Effector CD8-positive, alpha-beta T cell (primary cell): Measurements from ENCODE around the gene CHRNB4.
"Not testable (repeated sequence)": the region's sequence is repeated elsewhere in the genome, so short reads cannot be mapped to it uniquely, and the experiment has no call there.

ENCODE experiments used
- DNase-seq: peaks from one replicate; lab custom pipeline; 2025; lab: John Stamatoyannopoulos, UW

Gene CHRNB4

DNA sequence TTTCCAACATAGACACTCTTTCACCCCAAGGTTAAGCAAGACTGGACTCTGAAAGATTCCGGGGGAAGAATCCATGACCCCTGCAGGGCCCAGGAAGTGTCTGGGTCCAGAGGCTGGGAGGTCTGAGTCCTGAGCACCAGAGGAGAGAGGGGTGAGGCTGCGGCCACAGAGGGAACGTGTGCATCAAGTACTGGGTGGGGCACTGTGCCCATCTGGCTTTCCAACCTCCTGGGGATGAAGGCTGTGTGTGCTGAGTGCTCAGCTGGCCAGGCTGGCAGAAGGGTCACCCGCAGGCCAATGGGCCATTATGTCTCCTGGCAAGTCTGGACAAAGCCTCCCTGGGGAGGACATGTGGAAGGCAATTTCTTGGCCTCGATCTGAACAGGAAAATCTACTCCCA lies 23.5 kb downstream of the CHRNB4 start:
- no peak for DNase-seq

DNA sequence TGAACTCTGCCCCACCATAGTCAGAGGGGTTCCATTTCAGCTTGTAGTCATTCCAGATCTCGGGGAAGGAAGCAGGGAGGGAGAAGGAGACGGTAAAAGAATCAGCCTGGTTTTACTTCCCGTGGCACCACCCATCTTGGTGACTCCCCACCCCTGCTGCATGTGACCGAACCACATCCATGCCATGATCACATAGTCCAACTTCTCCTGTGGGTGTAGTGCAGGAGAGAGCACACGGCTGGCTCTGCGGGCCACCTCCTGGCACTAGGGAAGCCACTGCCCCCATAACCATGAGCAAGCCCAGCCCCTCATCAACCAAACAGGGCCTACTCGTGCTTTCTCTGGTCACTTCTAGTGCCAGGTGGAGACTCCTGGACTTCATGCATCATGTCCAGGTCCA lies 23.9 kb downstream of the CHRNB4 start:
- DNase-seq = no peak

DNA sequence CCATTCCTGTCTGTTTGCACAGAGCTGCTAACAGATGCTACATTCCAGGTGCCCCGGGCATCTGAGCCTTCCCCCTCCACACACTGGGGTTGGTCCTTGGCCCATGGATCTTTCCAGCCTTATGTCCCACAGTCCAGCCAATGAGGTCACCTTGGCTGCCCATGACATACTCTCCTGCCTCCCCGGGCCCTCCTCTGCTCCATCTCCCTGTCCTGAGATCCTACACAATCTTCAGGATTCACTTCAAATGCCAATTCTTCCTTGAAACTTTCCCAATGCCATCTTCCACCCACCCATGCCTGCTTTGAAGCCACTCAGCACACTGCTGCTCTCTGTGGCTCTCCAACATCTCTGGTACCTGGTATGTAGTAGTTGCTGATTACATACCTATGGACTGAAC lies 24.5 kb downstream of the CHRNB4 start:
- no peak for DNase-seq

DNA sequence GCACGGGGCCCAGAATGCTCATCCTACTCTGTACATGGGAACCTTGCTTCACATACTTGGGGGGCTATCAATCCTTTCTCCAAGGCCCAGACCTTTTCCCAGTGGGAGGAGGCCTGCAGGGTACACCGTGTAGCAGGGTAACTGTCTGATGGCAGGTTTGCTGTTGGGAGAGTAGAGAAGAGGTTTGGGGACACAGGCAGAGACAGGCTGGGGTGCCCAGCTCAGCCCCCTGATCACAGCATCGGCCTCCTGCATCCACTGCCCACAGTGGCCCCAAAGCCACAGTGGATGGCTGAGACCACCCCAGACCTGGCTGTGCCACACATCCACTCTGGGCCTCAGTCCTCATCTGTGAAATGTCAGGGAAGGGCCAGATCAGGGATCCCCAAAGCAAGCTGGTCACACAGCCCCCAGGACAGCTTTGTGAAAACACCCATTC lies 25.8 kb downstream of the CHRNB4 start:
- DNase-seq = no peak

DNA sequence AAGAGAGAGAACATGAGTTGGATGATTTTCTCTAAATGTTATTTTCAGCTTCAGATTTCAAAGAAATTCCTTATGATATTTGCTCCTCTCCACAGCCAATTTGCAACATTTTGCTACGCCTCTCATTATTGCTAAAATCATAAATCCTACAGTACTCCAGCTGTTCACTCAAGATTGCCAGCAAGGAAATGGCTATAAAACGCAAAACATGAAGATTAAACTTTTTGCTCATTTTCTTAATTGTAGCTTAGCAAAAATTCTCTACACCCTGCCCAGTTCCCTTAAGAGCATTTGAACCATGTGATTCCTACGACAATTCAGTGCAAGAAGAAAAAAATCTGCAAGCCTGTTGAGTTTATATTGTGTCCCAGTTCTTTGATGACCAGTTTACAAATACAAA lies 27.0 kb downstream of the CHRNB4 start:
- no peak for DNase-seq

DNA sequence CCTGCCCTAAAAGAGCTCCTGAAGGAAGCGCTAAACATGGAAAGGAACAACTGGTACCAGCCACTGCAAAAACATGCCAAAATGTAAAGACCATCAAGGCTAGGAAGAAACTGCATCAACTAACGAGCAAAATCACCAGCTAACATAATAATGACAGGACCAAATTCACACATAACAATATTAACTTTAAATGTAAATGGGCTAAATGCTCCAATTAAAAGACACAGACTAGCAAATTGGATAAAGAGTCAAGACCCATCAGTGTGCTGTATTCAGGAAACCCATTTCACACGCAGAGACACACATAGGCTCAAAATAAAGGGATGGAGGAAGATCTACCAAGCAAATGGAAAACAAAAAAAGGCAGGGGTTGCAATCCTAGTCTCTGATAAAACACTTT lies 31.5 kb downstream of the CHRNB4 start:
- not testable (repeated sequence) for DNase-seq

DNA sequence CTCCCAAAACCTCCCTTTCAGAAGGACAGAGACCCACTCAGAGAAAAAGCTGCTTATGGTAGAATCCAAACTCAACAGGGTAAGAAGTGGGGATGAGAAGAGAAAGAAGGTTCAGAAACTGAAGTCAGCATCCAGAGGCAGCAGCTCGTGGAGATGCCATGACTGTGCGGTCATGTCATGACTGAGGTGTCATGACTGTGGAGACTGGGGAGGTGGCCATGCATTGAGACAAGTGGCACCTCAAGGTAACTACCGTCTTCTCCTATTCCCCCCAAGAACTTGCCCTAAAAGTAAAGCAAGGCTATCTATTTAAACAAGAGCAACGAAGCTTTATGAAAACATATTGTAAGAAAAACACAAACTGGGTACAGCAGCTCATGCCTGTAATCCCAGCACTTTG lies 35.3 kb downstream of the CHRNB4 start:
- no peak for DNase-seq

GRCh38 chr15:78605201-78605600 lies 35.8 kb downstream of the CHRNB4 start:
- DNase-seq = no peak

DNA sequence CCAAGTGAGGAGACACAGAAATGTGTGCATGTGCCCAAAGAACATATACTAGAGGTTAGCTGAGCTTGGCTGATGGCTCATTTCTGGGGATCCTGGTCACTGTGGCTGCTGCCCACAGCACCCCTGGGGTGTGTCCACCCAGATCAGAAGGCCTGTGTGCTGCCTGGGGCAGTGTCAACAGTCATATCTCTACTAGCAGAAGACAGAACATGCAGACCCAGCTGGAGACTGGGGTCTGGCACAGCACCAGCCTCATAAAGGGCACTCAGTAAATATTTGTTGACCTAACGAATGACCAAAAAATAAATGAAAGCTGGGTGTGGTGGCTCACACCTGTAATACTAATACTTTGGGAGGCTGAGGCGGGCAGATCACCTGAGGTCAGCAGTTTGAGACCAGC lies 36.6 kb downstream of the CHRNB4 start:
- DNase-seq = no peak

DNA sequence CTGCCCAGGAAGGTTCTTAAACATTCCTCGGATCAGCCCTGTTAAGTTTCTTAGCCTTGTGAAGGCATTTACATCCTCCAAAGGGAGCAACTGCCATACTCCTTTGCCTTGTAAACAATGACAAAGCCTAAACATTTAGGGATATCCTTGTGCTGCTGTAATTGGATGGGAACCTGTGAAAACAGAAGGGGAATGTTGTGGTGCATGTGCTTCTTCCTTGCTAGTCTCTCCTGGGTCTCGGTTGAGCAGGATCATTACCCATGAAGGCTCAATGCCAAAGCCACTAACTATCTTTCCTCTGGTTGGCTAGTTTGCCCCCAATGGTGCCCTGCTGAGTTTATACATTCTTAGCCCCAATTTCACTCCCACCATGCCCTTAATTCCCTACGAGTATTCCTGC lies 37.5 kb downstream of the CHRNB4 start:
- no peak for DNase-seq

- DNase-seq = no peak
Measured at GRCh38 chr15:78599189-78599588, 41.8 kb downstream of the CHRNB4 start.

DNA sequence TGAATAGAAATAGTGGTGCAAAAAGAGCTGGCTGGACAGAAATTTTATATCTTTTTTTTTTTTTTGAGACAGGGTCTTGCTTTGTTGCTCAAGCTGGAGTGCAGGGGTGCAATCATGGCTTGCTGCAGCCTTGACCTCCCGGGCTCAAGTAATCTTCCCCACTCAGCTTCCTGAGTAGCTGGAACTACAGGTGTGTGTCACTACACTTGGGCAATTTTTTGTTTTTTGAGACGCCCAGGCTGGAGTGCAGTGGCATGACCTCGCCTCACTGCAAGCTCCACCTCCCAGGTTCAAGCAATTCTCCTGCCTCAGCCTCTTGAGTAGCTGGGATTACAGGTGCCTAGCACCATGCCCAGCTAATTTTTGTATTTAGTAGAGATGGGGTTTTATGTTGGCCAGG lies 42.7 kb downstream of the CHRNB4 start:
- DNase-seq = no peak

- no peak for DNase-seq
Measured at GRCh38 chr15:78597583-78597982, 43.4 kb downstream of the CHRNB4 start.

DNA sequence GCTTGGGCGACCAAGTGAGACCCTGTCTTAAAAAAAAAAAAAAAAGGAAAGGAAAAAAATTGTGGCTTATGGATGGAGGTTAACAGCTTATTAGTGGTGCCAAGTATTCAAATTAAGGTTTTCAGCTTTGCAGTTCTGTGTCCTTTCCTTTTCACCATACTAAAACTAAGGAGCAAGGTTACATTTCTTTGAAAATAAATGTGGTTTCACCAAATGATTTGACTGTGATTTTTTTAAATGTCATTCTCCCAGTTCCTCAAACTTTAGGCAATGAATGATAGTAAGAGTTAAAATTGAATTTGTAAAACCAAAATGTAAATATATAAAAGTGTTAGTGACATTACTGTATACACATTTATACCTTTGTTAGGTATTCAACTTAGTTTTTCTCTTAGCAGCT lies 66.1 kb downstream of the CHRNB4 start:
- no peak for DNase-seq
